CD4-positive, alpha-beta T cell treated with Interleukin-6 at 100 ng/mL for 8 hours (primary cell): ENCODE results near the gene EFR3B.
A peak's percentile ranks its signal among the peaks of the same experiment; 100 is the strongest.

ENCODE experiments used
- DNase-seq: peaks from one replicate; pipeline ENCODE4 v3.0.0-alpha.2; 2020; ENCODE audit warnings: mixed read lengths, low spot score

The EFR3B gene

GRCh38 chr2:25035537-25036220 lies 6.2 kb upstream of the EFR3B start:
- no peak for DNase-seq

DNA sequence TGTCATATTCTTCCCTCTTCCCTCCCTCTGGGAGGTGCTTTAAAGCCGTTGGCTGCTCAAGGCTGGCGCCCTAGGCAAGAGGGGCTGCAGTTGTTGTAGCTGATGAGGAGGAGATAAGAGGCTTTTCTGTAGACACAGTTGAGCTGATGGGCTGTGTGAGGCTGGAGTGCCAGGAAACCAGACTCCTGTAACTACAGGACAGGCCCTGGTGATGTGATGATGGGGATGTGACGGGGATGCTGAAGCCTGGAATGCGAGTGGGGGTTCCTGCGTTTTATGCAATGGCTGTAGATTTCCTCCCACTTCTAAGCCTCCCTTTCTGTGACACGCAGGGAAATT lies 5.7 kb upstream of the EFR3B start:
- DNase-seq: no peak

GRCh38 chr2:25039126-25039525 lies 2.8 kb upstream of the EFR3B start:
- no peak for DNase-seq

DNA sequence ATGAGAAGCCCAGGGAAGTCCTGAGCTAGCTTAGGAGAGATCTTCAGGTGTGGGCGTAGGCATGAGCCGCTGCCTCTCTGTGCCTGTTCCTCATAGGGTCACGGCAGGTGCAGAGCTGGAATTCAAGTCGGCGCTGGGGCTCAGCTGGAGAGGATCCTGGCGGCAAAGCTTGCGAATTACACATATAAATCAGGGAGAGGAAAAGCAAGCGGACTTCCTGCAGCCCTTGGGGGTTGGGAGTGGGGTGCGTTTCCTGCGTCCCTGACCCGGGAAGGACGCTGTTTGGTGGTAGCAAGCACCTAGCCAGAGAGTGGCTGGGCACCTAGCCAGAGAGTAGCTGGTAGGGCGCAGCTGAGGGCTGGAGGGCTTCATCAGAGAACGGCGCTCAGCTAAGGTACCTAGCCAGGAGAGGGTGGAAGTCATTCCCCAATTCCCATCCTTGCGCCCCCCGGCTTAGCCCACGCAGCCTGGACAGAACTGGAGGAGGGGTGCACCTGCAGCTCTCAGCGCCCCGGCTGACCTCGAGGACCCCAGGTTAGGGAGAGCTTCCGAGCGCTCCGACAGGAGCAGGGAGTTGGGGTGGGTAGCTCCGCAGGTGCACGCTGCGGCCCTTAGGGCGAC lies 459 bp upstream of the EFR3B start:
- peak; percentile 7 for DNase-seq

DNA sequence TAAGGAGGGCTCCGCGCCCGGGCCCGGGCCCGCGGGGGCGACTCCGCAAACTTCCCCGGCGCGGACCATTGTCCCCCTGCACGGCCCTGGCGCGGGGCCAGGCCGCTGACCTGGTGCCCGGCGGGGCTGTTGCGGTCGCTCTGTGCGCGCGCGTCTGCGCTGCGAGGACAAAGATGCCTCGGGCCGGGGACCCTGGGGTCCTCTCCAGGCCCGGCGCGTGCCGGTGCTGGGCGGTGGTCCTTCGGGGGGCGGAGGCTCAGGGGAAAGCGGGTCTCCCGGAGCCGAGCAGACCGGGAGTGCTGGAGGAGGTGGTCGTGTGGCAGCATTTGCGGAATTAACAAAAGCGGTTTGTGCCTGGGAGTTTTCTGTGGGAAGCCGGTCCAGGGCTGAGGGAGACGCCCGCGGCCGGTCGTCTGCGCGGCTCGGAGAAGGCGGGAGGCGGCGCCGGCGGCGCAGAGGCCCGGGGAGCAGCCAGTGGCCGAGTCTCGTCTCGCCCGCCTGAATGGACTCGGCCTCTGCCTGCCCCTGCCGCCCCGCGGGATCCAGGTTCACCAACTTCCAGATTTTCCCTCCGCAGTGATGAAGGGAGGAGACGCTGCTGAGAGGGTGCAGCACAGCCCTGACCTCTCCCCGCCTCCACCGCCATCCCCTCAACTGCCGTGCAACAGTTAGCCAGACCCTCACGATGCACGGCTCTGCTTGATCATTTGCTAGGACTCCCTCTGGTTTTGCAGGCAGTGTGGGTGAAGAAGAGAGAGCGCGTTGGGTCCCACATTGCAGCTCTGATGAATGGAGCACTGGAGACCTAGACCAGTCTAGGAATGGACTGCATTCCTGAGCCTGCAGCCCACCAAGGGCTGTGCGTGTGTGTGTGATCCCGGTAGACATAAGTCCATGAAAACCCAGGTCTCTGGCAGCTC lies 705 bp downstream of the EFR3B start:
- DNase-seq: no peak

DNA sequence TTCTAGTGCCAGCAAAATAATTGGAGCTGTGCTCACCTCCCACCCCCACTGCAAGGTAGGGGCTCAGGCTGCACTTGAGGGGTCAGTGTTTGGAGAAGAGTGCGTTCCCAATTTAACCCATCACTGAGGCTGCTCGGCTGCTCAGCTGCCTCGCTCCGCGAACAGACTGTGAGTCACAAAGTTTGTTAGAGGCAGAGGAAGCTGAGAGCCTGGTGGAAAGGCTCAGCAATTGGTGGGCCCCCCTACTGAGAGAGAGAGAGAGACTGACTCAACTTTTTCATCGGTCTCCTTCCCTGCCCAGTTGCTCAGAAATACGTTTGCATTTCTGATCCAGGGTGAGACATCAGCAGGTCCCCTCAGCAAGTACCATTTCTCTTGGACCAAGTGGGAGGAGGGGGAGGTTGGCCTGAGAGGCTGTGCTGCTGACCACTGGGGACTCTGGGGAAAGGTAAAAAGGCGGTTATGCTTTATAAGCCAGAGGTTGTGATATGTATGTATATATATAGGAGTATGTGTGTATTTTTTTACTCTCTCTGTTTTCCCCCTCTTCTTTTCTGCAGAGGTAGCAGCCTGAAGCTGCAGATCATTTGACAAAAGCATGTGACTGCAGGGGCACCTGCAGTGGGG lies 1.5 kb downstream of the EFR3B start:
- DNase-seq: no peak

DNA sequence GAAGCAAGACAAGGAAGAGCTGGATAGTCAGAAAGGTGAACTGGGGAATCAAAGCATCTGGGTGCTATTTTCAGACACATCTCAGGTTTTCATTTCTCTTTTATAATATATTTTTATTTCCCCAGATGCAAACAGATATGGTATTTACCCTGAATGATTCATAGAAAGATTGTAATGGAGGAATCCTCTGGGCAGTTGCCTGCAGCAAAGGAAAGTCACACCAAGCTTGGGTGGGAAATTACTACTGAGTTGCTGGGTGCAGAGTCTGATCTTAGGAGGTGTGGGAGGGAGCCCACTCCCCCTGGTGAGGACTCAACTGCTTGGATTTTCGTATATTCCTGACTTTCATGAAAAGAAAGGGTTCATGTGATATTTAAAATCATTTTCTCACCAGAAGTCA lies 2.1 kb downstream of the EFR3B start:
- DNase-seq: no peak

DNA sequence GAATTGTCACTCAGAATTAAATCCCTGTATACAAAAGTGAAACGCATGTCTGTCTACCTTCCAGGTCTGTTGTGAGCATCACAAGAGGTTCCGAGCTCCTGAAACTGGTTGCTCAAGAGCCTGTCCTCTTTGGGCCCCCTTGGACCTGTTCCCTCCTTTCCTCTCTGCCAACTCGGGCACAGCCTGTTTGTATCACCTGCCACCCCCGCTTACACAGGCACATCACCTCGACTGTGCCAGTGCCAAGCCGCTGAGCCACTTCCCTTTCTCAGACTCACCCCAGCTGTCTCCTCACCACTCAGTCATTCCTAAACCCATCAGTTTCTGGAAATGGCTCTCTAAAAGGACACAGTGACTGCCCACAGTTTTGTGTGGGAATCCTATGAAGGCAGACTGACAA lies 3.1 kb downstream of the EFR3B start:
- no peak for DNase-seq

DNA sequence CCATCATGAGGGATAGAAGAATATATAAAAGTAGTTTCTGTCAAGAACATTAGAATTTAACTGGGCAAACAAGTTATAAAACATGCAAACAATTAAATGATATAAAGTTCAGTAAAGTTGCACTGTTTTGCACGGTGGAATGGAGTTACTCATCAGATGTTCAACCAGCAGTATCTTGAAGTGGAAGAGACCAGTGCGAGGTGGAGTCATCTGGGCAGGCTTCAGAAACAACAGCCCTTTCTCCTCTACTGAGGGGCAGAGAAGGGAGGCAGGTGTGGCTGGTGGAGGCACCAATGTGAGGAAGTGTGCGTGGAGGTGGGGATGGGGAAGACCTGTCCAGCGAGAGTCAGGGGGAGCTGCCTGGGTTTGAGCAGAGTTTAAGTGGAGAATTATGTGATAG lies 7.5 kb downstream of the EFR3B start:
- DNase-seq: no peak

DNA sequence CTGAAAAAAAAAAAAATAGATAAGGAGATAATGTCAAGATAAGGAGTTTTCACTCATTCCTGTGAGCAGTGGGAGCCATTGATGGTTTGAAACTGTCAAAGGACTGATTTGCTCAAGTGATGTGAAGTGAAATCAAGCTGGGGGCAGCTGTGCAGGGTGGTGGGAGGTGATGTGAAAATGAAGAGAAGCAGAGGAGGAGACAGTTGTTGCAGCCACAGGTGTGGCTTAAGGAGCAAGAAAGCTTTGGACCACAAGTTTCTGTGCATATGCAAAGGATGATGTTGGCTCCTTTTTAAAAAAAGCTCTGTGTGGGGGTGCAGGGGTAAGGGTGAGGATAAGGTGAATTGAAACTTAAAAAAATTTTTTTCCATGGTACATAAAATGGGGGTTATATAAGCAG lies 8.3 kb downstream of the EFR3B start:
- DNase-seq: no peak

DNA sequence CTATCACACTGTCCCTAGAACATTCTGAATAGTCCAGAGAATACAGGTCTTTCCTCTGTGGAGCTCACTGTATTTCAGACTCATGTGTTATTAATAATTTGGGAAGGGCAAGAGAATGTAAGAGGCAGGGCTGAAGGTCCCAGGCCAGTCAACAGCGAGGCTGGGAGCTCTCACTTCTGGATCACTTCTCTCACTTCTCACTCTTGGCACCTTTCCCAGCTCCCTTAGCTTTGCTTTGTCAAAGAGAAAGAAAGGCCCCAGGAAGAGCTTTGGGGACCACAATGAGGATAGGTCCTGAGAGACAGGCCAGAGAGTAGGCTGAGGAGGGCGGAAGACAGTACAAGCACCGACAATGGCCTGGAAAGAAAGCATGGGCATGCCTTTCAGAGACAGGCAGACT lies 11.2 kb downstream of the EFR3B start:
- no peak for DNase-seq

DNA sequence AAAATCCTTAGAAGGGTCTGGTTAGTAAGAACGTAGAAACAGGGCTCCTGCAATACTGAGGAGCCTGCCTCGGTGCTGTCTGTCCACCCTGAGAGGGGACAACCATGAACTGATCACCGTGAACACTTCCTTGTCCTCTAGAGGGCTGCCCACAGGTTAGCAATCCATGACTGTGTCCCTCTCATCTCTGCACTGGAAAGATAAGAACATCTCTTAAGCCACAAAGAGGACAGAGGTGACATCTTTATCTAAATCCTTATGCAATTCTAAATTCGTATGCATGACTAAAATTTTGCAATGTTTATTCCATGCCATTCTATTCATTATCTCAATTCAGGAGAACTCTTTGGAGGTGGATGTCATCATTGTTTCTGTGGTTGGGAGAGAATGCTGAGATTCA lies 12.8 kb downstream of the EFR3B start:
- no peak for DNase-seq

- DNase-seq: no peak
Observed at GRCh38 chr2:25055376-25055920, 13.6 kb downstream of the EFR3B start.

DNA sequence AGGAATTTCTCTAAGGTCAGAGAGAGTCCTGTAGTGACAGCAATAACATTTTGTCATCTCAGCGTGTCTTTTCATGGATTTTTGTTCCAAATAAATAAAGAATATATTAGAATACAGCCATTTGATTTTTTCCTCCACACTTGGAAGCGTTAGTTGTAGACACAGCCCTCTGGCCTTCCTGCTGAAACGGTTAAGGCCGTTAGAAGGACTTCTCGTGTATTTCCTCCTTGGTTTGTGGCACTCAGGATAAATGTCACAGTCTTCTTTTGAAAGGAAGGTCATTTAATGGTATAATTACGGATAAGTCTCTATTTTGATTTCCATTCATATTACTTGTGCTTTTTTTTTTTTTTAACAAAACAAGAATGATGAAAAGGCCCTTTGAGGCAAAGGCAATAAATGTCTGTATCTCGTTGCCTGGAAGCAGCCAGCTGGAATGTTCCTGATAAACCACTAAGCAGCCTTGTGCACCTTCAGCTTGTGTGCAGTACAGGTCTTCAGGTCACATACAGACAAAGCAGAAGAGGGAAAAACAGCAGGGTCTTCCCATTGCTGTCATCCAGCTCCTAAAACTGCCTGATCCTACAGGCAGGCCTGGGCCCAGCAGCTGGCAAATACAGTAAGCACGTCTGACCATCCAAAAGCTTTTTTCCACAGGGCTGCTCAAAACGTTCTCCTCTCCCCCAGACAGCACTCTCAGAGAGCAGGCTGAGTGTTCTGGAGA lies 14.4 kb downstream of the EFR3B start:
- DNase-seq: no peak

DNA sequence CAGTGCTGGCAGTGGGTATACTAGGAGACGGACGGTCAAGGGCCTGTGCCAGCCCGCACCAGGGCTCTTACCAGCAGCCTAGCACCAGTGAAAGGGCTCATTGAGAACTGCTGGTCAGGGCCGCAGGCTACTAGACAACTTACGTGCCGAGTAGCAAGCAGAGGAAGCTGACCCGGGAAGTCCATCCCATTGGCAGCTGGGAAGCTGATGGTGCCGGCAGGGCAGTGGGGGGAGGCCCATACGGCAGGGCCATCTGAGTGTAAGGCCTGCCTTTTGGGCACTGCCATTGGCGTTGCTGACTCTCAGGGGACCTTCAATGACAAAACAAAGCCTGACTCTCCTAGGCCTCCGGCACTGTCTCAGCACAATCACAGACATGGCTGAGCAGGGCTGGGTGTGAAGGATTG lies 20.6 kb downstream of the EFR3B start:
- no peak for DNase-seq

DNA sequence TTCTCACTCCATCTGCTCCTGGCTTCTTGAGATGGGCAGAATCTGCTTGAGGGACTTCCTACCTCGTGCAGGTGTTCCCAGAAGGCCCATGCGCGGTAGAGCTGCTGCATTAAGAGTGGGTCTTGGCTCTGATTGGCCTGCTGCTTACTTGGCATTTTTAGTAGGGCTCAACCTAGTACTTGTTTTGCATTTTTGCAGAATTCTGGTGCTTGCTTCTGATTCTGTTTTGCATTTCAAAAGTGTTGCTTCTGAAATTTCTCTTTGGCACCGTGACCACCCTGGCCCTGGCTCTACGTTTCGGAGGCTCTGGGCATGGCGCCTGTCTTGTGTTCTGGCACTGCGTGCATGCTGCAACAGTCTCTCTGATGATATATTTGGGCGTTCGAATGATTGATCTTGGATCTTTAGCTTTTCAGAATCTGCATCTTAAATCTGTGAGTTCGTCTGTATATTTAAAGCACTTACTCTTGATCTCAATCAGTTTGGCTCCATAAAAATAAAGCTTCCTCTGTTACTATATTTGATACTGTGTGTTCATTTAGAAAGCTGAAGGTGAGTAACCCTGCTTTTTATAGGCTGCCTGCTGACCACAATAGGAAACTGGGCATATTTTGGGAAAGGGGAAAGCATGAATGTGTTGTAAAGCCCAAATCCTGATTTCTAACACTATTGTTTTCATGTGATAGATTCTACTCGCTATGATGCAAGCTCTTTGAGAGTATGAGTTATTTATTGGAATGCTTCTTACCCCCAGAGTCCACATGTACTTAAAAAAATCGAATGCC lies 22.2 kb downstream of the EFR3B start:
- DNase-seq: no peak

DNA sequence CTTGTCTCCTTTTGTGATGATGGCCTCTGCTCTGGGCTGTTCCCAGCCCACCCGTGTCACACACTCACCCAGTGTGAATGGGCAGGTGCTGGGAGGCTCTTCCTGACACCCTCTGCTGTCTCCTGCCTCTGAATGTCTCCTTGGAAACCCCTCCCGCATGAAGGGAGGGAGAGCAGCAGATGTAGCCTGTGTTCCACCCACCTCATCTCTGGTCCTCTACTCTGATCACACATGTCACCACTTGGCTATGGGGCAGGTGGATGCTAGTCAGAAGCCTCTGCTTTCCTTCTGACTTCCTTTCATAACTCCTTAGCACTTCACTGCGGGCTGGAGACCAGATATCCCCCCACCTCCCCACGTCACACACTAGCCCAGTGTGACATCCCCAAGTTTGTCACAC lies 23.9 kb downstream of the EFR3B start:
- no peak for DNase-seq

DNA sequence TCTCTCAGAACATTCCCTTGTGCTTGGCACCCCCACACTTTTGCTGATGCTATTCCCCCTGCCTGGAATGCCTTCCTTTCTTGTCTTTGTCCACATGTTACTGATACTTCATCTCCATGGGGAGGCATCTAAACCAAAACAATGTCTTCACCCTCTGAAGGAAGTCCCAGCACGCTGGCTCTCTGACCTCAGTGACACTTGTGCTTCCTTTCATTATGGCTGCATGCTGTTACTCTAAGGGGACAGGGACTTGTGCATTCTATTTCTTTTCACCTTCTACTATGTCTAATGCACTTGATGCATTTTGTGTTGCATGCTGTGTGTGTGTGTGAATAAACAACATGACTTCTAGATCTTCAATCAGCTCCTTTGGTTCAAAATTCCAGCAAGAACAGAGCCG lies 24.6 kb downstream of the EFR3B start:
- DNase-seq: no peak

GRCh38 chr2:25068217-25068616 lies 26.3 kb downstream of the EFR3B start:
- DNase-seq: no peak

- no peak for DNase-seq
Observed at GRCh38 chr2:25071966-25072365, 30.1 kb downstream of the EFR3B start.

DNA sequence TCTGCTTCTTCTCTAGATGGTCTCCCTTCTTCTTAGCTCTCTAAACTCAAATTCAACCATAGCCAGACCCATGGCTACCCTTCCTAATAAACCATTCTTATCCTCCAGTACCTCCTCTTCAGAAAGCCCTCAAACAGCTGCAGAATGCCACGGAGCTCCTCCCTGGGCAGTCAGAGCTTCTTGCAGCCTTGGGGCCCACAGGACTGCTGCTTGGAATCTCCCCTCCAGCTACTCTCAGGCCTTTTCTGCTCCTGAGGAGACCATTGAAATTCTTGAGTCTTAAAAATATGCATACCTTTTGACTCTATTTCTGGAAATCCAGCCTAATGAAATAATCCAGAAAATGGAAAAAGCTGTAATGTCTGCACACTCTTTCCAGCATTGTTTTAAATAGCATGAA lies 30.7 kb downstream of the EFR3B start:
- no peak for DNase-seq
